SK-N-SH (cell line): ENCODE data around the gene GPR155. TPM values are rescaled to one million over a fixed set of nuclear protein-coding genes. Genes with fewer than 3 reads are reported as not detected.

Experiments used
- CTCF ChIA-PET: fragments of 300-600, 350-600 bp; formaldehyde crosslinking; extraction: SDS; loops from one replicate; lab custom pipeline; 2021; lab: Yijun Ruan, JAX
- POLR2A ChIA-PET: fragments of 350-600 bp; sonication (Branson Sonifier 250); formaldehyde crosslinking; extraction: SDS; loops from one replicate; lab custom pipeline; 2020; ENCODE audit warnings: antibody characterized with exemption, inconsistent platforms; lab: Yijun Ruan, JAX
- DNase-seq: peaks from one replicate; pipeline ENCODE4 v3.0.0; 2012
- H2AFZ ChIP-seq: fragments of 200-600 bp; sonication (generic); 2 replicates; pipeline ENCODE4 v1.8.1; 2016; ENCODE audit warnings: antibody characterized with exemption, mild to moderate bottlenecking, low read depth
- H3F3A ChIP-seq: fragments of 200-600 bp; sonication (generic); replicated peaks from 2 replicates; pipeline ENCODE3; 2016; ENCODE audit warnings: antibody characterized with exemption, mild to moderate bottlenecking; ENCODE audit not compliant: insufficient read depth
- H3K27ac ChIP-seq, 2 experiments: fragments of 200-500 bp in 1 of 2; fragments of 200-600 bp in 1 of 2; sonication (Bioruptor generic) in 1 of 2; sonication (generic), shearing (Covaris generic) in 1 of 2; 2 replicates each; pipeline versions ENCODE4 v1.5.1 to v1.6.1; 2014 to 2016; ENCODE audit warnings: low read depth in 2 of 2, inconsistent platforms in 1 of 2, low read length in 1 of 2, mild to moderate bottlenecking in 1 of 2, mixed read lengths in 1 of 2
- H3K27me3 ChIP-seq: fragments of 200-600 bp; sonication (generic), shearing (Covaris generic); 2 replicates; pipeline ENCODE4 v1.6.1; 2016; ENCODE audit warnings: mixed run types; ENCODE audit not compliant: insufficient read depth
- H3K36me3 ChIP-seq, 2 experiments: fragments of 200-500 bp in 1 of 2; fragments of 200-600 bp in 1 of 2; sonication (Bioruptor generic) in 1 of 2; sonication (generic) in 1 of 2; replicated peaks in 1 of 2; 2 replicates each; pipeline versions ENCODE3 to v1.5.1; 2014 to 2016; ENCODE audit warnings: low read length in 1 of 2, mild to moderate bottlenecking in 1 of 2; ENCODE audit not compliant: insufficient read depth in 2 of 2, control insufficient read depth in 1 of 2
- H3K4me1 ChIP-seq, 2 experiments: fragments of 200-500 bp in 1 of 2; fragments of 200-600 bp in 1 of 2; sonication (Bioruptor generic) in 1 of 2; sonication (generic), shearing (Covaris generic) in 1 of 2; 2 replicates each; pipeline versions ENCODE4 v1.5.1 to v1.6.1; 2014 to 2016; ENCODE audit warnings: low read depth in 1 of 2, low read length in 1 of 2, mixed run types in 1 of 2; ENCODE audit not compliant: insufficient read depth in 2 of 2, control insufficient read depth in 1 of 2
- H3K4me2 ChIP-seq: fragments of 200-600 bp; sonication (generic), shearing (Covaris generic); 2 replicates; pipeline ENCODE4 v1.6.1; 2017; ENCODE audit warnings: mixed run types
- H3K4me3 ChIP-seq, 2 experiments: fragments of 200-500 bp in 1 of 2; fragments of 200-600 bp in 1 of 2; sonication (Bioruptor generic) in 1 of 2; sonication (generic), shearing (Covaris generic) in 1 of 2; 2 replicates each; pipeline versions ENCODE4 v1.5.1 to v1.8.1; 2014 to 2016; ENCODE audit warnings: low read depth in 2 of 2, inconsistent platforms in 1 of 2, low read length in 1 of 2, mild to moderate bottlenecking in 1 of 2, mixed read lengths in 1 of 2, moderate library complexity in 1 of 2
- H3K79me2 ChIP-seq: fragments of 200-600 bp; sonication (generic); 2 replicates; pipeline ENCODE4 v1.8.1; 2017; ENCODE audit warnings: mild to moderate bottlenecking; ENCODE audit not compliant: insufficient read depth
- H3K9ac ChIP-seq: fragments of 200-600 bp; sonication (generic); 2 replicates; pipeline ENCODE4 v1.6.1; 2017; ENCODE audit warnings: mixed run types
- H3K9me2 ChIP-seq: fragments of 200-600 bp; sonication (generic); 2 replicates; pipeline ENCODE4 v1.6.1; 2017; ENCODE audit warnings: mixed run types
- H3K9me3 ChIP-seq: fragments of 200-600 bp; sonication (generic); 2 replicates; pipeline ENCODE4 v1.6.1; 2017; ENCODE audit warnings: mixed run types, mild to moderate bottlenecking, moderate library complexity
- H4K20me1 ChIP-seq: fragments of 200-600 bp; sonication (generic); 2 replicates; pipeline ENCODE4 v1.6.1; 2017; ENCODE audit warnings: mild to moderate bottlenecking, mixed run types; ENCODE audit not compliant: insufficient read depth
- CTCF ChIP-seq: fragments of 200-600 bp; sonication (generic); IDR thresholded peaks from 2 replicates; pipeline ENCODE4 v1.6.1; 2017; ENCODE audit warnings: antibody characterized with exemption, mild to moderate bottlenecking, moderate library complexity
- ELF1 ChIP-seq: IDR thresholded peaks from 2 replicates; pipeline ENCODE4 v1.4.0; 2012
- EP300 ChIP-seq, 2 experiments: IDR thresholded peaks; 2 replicates each; pipeline versions ENCODE4 v1.4.0 to v1.6.1; 2012; ENCODE audit warnings: borderline replicate concordance in 1 of 2, low read depth in 1 of 2, low read length in 1 of 2
- EZH2phosphoT487 ChIP-seq: fragments of 200-600 bp; sonication (generic); IDR thresholded peaks from 2 replicates; pipeline ENCODE4 v1.6.1; 2017; ENCODE audit warnings: low read depth, mixed run types, mild to moderate bottlenecking, antibody characterized with exemption, moderate library complexity, borderline replicate concordance
- FOSL2 ChIP-seq: IDR thresholded peaks from 2 replicates; pipeline ENCODE4 v1.4.0; 2012; ENCODE audit warnings: low read depth, mild to moderate bottlenecking, moderate library complexity, borderline replicate concordance
- GABPA ChIP-seq: IDR thresholded peaks from 2 replicates; pipeline ENCODE4 v1.4.0; 2012; ENCODE audit warnings: low read depth, mild to moderate bottlenecking
- JUND ChIP-seq: IDR thresholded peaks from 2 replicates; pipeline ENCODE4 v1.4.0; 2012
- MAX ChIP-seq: IDR thresholded peaks from 2 replicates; pipeline ENCODE4 v1.4.0; 2012; ENCODE audit warnings: low read depth
- MEF2A ChIP-seq: IDR thresholded peaks from 2 replicates; pipeline ENCODE4 v1.4.0; 2012; ENCODE audit warnings: low read depth, borderline replicate concordance
- MXI1 ChIP-seq: IDR thresholded peaks from 2 replicates; pipeline ENCODE4 v1.6.1; 2012; ENCODE audit warnings: mild to moderate bottlenecking, low read depth, low read length, improper control_type of control experiment
- PBX3 ChIP-seq: IDR thresholded peaks from 2 replicates; pipeline ENCODE4; 2012
- RAD21 ChIP-seq: IDR thresholded peaks from 2 replicates; pipeline ENCODE4 v1.6.1; 2012; ENCODE audit warnings: mild to moderate bottlenecking, low read length
- REST ChIP-seq: IDR thresholded peaks from 2 replicates; pipeline ENCODE4 v1.6.1; 2012; ENCODE audit warnings: mild to moderate bottlenecking, low read depth, low read length, moderate library complexity
- RXRA ChIP-seq: IDR thresholded peaks from 2 replicates; pipeline ENCODE4 v1.4.0; 2012; ENCODE audit warnings: low read depth, mild to moderate bottlenecking, borderline replicate concordance
- SMC3 ChIP-seq: IDR thresholded peaks from 2 replicates; pipeline ENCODE4 v1.6.1; 2012; ENCODE audit warnings: low read depth, low read length, improper control_type of control experiment
- TCF12 ChIP-seq: IDR thresholded peaks from 2 replicates; pipeline ENCODE4 v1.4.0; 2012
- TEAD4 ChIP-seq: IDR thresholded peaks from 2 replicates; pipeline ENCODE4 v1.4.0; 2012; ENCODE audit warnings: mild to moderate bottlenecking, borderline replicate concordance; ENCODE audit not compliant: insufficient read depth
- USF2 ChIP-seq: fragments of 150-350 bp; IDR thresholded peaks from 2 replicates; pipeline ENCODE4 v1.6.1; 2017; ENCODE audit warnings: antibody characterized with exemption, low read length, low read depth, borderline replicate concordance
- YY1 ChIP-seq: IDR thresholded peaks from 2 replicates; pipeline ENCODE4 v1.4.0; 2012; ENCODE audit warnings: low read depth, mild to moderate bottlenecking
- ZBTB33 ChIP-seq: IDR thresholded peaks from 2 replicates; pipeline ENCODE4 v1.4.0; 2012; ENCODE audit warnings: low read depth, borderline replicate concordance
- WGBS: methylation state at CpG from one replicate; pipeline ENCODE4 v1.1.6; 2017; ENCODE audit warnings: low lambda C conversion rate; 5-methylcytosine and 5-hydroxymethylcytosine counted together
- polyA plus RNA-seq, 3 experiments: library from polyadenylated mRNA; depleted of rRNA; stranded (reverse); fragments of >200 nt; gene quantifications; 2 replicates each; pipeline ENCODE4 v1.2.3, GENCODE V29; 2012

GPR155 gene
- polyA plus RNA-seq, 1 of the 3 experiments (the other 2 are of a cell fraction) = 3.5 TPM

GRCh38 chr2:174444761-174445160, 42.1 kb downstream of the GPR155 start (continued):
- TF ChIP-seq PBX3 (no peak), GABPA (no peak), ELF1 (no peak), REST (no peak), SMC3 (no peak), RAD21 (no peak), TCF12 (no peak), RXRA (no peak), YY1 (no peak)

GRCh38 chr2:174442546-174443510, 44.0 kb downstream of the GPR155 start:
- peak overlapping the region; percentile 53 to 55; a peak in 3 of 4 replicates for H3K27ac ChIP-seq
- ChIA-PET CTCF (interaction anchor here (0.9 to 1.3 kb wide), 2 partner anchors 18 to 20 kb away, joined by 3 to 6 read pairs; no protein-coding TSS in a partner anchor), POLR2A (interaction anchor here (0.6 kb wide), 1 partner anchor 224 kb away, joined by 3 read pairs; no protein-coding TSS in a partner anchor)
- no peaks in the 10 kb centered on the region for H3K9me3 ChIP-seq
- peaks cover 11% of the 10 kb centered on the region for H3F3A ChIP-seq
- peak overlapping the region; percentile 65 for H2AFZ ChIP-seq
- H3K9me2 ChIP-seq = no peaks in the 10 kb centered on the region
- H3K4me2 ChIP-seq = peak overlapping the region; percentile 34
- no peak overlapping the region for H3K9ac ChIP-seq
- H3K36me3 ChIP-seq = peaks cover 0 to 2% of the 10 kb centered on the region in 2 experiments
- no peaks in the 10 kb centered on the region for H3K27me3 ChIP-seq
- no peak for DNase-seq
- no peaks in the 10 kb centered on the region for H3K79me2 ChIP-seq
- no peaks in the 10 kb centered on the region for H4K20me1 ChIP-seq
- peaks cover 7 to 29% of the 10 kb centered on the region in 2 experiments; a peak in 3 of 4 replicates for H3K4me1 ChIP-seq
- WGBS = 69% methylated on average over 3 of the region's 3 CpGs
- no peak overlapping the region for H3K4me3 ChIP-seq
- peak; percentile 85 for TF ChIP-seq JUND
- peak; percentile 73 for TF ChIP-seq TEAD4
- TF ChIP-seq EZH2phosphoT487 = no peak
- no peak for TF ChIP-seq USF2
- peak; percentile 24; the same call in 1 of the 2 replicates for TF ChIP-seq TCF12
- TF ChIP-seq EP300 (IDR thresholded peaks at IDR 0.05; ENCODE audit: borderline replicate concordance in 1 of 2, low read depth in 1 of 2, low read length in 1 of 2) = peak in 1 of 2 experiments; percentile 29; a peak in 1 of 4 replicates
- no peak for TF ChIP-seq MEF2A
- no peak for TF ChIP-seq MXI1
- TF ChIP-seq CTCF = peak; percentile 20; the same call in 1 of the 2 replicates
- TF ChIP-seq GABPA = no peak
- TF ChIP-seq YY1 = no peak
- TF ChIP-seq MAX = peak; percentile 19; the same call in 1 of the 2 replicates
- TF ChIP-seq FOSL2 = peak; percentile 85
- no peak for TF ChIP-seq ZBTB33
